CD14-positive monocyte (primary cell): ENCODE data around the gene ALG6. TPM values are rescaled to one million over a fixed set of nuclear protein-coding genes. Genes with fewer than 3 reads are reported as not detected.

Source experiments
- DNase-seq, 3 donors: peaks; one replicate each; pipeline ENCODE4 v3.0.0-alpha.2; 2011 to 2022
- H2AFZ ChIP-seq: 2 replicates; pipeline ENCODE4 v1.6.0; 2012; ENCODE audit warnings: mild to moderate bottlenecking, low read depth, low read length, inconsistent platforms; ENCODE audit not compliant: insufficient read depth, poor library complexity, severe bottlenecking
- H3K27ac ChIP-seq, 2 donors: 1 replicate in 1 of 2; 2 replicates in 1 of 2; pipeline ENCODE4 v1.5.1; 2012 to 2013; ENCODE audit warnings: low read length in 2 of 2, control low read depth in 1 of 2, inconsistent platforms in 1 of 2, low read depth in 1 of 2, mild to moderate bottlenecking in 1 of 2
- H3K27me3 ChIP-seq, 2 donors: one replicate each; pipeline versions ENCODE4 v1.6.0 to v1.6.1; 2011 to 2013; ENCODE audit warnings: low read length in 2 of 2; ENCODE audit not compliant: control insufficient read depth in 2 of 2, insufficient read depth in 2 of 2
- H3K36me3 ChIP-seq, 2 donors: replicated peaks in 1 of 2; 1 replicate in 1 of 2; 2 replicates in 1 of 2; pipeline versions ENCODE4 v1.5.1 to v1.6.1; 2012 to 2013; ENCODE audit warnings: low read length in 2 of 2, control low read depth in 1 of 2, inconsistent platforms in 1 of 2, mild to moderate bottlenecking in 1 of 2; ENCODE audit not compliant: insufficient read depth in 2 of 2, control insufficient read depth in 1 of 2
- H3K4me1 ChIP-seq, 2 donors: 1 replicate in 1 of 2; 2 replicates in 1 of 2; pipeline versions ENCODE4 v1.5.1 to v1.6.1; 2012 to 2013; ENCODE audit warnings: low read length in 2 of 2, control low read depth in 1 of 2, inconsistent platforms in 1 of 2, mild to moderate bottlenecking in 1 of 2, moderate library complexity in 1 of 2; ENCODE audit not compliant: insufficient read depth in 2 of 2, control insufficient read depth in 1 of 2
- H3K4me2 ChIP-seq: replicated peaks from 2 replicates; pipeline ENCODE3; 2012; ENCODE audit warnings: low read length, moderate library complexity, mild to moderate bottlenecking; ENCODE audit not compliant: poor library complexity, severe bottlenecking; ENCODE audit errors: extremely low read depth
- H3K4me3 ChIP-seq, 3 experiments: fragments of 200-600 bp in 1 of 3; sonication (generic) in 1 of 3; replicated peaks in 1 of 3; 1 replicate in 2 of 3; 2 replicates in 1 of 3; pipeline ENCODE4 v1.5.1; 2011 to 2013; ENCODE audit warnings: low read length in 3 of 3, mild to moderate bottlenecking in 3 of 3, control low read depth in 2 of 3, low read depth in 2 of 3, inconsistent platforms in 1 of 3, moderate library complexity in 1 of 3
- H3K79me2 ChIP-seq: 2 replicates; pipeline ENCODE4 v1.6.0; 2012; ENCODE audit warnings: mild to moderate bottlenecking, control low read depth, inconsistent platforms, low read length, moderate library complexity; ENCODE audit not compliant: insufficient read depth
- H3K9ac ChIP-seq: 2 replicates; pipeline ENCODE4 v1.6.0; 2017; ENCODE audit warnings: low read length, mild to moderate bottlenecking; ENCODE audit not compliant: insufficient read depth, poor library complexity, severe bottlenecking
- H3K9me3 ChIP-seq, 2 donors: replicated peaks in 1 of 2; 1 replicate in 1 of 2; 2 replicates in 1 of 2; pipeline versions ENCODE4 v1.5.1 to v1.6.1; 2012 to 2013; ENCODE audit warnings: low read length in 2 of 2, control low read depth in 1 of 2; ENCODE audit not compliant: control insufficient read depth in 1 of 2, insufficient read depth in 1 of 2
- H4K20me1 ChIP-seq: 2 replicates; pipeline ENCODE4 v1.6.0; 2012; ENCODE audit warnings: mild to moderate bottlenecking, low read length, control low read depth, moderate library complexity; ENCODE audit not compliant: insufficient read depth
- H3K27ac Mint-ChIP-seq, 7 donors: one replicate each; pipeline ENCODE4 v1.8.0; 2020; ENCODE audit warnings: mild to moderate bottlenecking in 7 of 7, mixed read lengths in 7 of 7, moderate library complexity in 6 of 7, inconsistent platforms in 2 of 7
- H3K27me3 Mint-ChIP-seq, 3 donors: one replicate each; pipeline ENCODE4 v1.8.0; 2021 to 2022; ENCODE audit warnings: low read depth in 3 of 3, mild to moderate bottlenecking in 3 of 3, mixed read lengths in 3 of 3, moderate library complexity in 3 of 3, inconsistent platforms in 1 of 3
- H3K36me3 Mint-ChIP-seq, 2 donors: one replicate each; pipeline ENCODE4 v1.8.0; 2020; ENCODE audit warnings: mixed read lengths in 2 of 2, inconsistent platforms in 1 of 2, mild to moderate bottlenecking in 1 of 2
- H3K4me1 Mint-ChIP-seq: one replicate; pipeline ENCODE4 v1.8.0; 2020; ENCODE audit warnings: mild to moderate bottlenecking, mixed read lengths
- H3K4me3 Mint-ChIP-seq, 2 donors: one replicate each; pipeline ENCODE4 v1.8.0; 2020; ENCODE audit warnings: mild to moderate bottlenecking in 2 of 2, mixed read lengths in 2 of 2, moderate library complexity in 1 of 2
- H3K9me3 Mint-ChIP-seq, 7 donors: one replicate each; pipeline ENCODE4 v1.8.0; 2020 to 2022; ENCODE audit warnings: mixed read lengths in 7 of 7, mild to moderate bottlenecking in 6 of 7, moderate library complexity in 6 of 7, inconsistent platforms in 2 of 7
- WGBS: methylation state at CpG from one replicate; pipeline ENCODE4 v1.1.5; 2013; ENCODE audit warnings: missing lambda C conversion rate; ENCODE audit not compliant: insufficient coverage; 5-methylcytosine and 5-hydroxymethylcytosine counted together
- intact Hi-C, 2 donors: fragments of 100-400 bp; cut with micrococcal nuclease; formaldehyde crosslinking; loops; one replicate each; pipeline versions ENCODE4 v1.15.0 to v1.15.1; 2023
- polyA plus RNA-seq, 3 donors: library from polyadenylated mRNA; depleted of rRNA in 1 of 3; unstranded in 2 of 3; stranded (reverse) in 1 of 3; fragments of 300-500 nt in 2 of 3; fragments of >200 nt in 1 of 3; fragmentation: Illumina TruSeq in 2 of 3; gene quantifications; 1 replicate in 2 of 3; 2 replicates in 1 of 3; pipeline ENCODE4 v1.2.3, GENCODE V29; 2012 to 2021
- TF ChIP-seq, protein P1 (sequence below): fragments of 200-600 bp; IDR thresholded peaks from one replicate; pipeline ENCODE4 v1.8.0; 2022; ENCODE audit warnings: antibody characterized with exemption, mild to moderate bottlenecking

ALG6 gene
- polyA plus RNA-seq, 3 donors, result 9.3 to 24.7 (median 20.2) TPM

DNA sequence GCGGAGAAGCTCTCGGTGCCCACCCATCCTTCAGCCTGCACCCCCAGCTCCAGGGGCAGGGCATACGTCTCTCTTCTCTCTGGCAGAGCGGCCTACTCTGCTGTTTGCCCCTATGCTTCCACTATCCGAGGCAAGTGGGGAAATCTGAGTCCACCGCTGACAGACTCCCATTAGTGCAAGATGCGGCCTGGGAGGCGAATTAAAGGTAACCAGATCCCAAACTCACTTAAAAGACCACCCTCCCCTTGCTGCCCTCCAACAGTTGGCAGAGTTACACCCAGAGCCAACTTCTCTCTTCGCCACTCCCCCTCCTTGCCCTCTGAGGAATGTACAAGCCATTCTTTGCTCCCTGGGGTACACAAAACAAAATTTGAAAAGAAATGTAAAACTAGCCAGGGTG, 38.6 kb upstream of the ALG6 start:
- Histone ChIP-seq H3K79me2 (no peaks in the 10 kb centered on the region), H3K9ac (no peak overlapping the region), H3K27me3 (peaks cover 94 to 98% of the 10 kb centered on the region in 2 donors), H3K4me1 (peaks cover 19 to 29% of the 10 kb centered on the region in 2 donors), H3K9me3 (peaks cover 5 to 48% of the 10 kb centered on the region in 2 donors), H3K4me3 (no peak overlapping the region), H2AFZ (no peak overlapping the region), H3K36me3 (no peaks in the 10 kb centered on the region), H4K20me1 (no peaks in the 10 kb centered on the region), H3K27ac (no peak overlapping the region), H3K4me2 (no peak overlapping the region)
- Mint-ChIP-seq H3K27me3 (peaks cover 89 to 95% (median 94%) of the 10 kb centered on the region in 3 donors), H3K36me3 (peaks cover 14 to 27% of the 10 kb centered on the region in 2 donors), H3K9me3 (peaks cover 0 to 55% (median 19%) of the 10 kb centered on the region in 7 donors), H3K4me3 (peak overlapping the region in 1 of 2 donors; percentile 92), H3K27ac (no peak overlapping the region), H3K4me1 (peaks cover 40% of the 10 kb centered on the region)
- intact Hi-C loops, result loop anchor here in 1 of 2 donors (5.0 kb wide), 1 partner anchor 109 kb away; no protein-coding TSS in a partner anchor
- DNase-seq, result no peak
- WGBS, result 59% methylated on average over 6 of the region's 9 CpGs
- TF ChIP-seq, protein P1, sequence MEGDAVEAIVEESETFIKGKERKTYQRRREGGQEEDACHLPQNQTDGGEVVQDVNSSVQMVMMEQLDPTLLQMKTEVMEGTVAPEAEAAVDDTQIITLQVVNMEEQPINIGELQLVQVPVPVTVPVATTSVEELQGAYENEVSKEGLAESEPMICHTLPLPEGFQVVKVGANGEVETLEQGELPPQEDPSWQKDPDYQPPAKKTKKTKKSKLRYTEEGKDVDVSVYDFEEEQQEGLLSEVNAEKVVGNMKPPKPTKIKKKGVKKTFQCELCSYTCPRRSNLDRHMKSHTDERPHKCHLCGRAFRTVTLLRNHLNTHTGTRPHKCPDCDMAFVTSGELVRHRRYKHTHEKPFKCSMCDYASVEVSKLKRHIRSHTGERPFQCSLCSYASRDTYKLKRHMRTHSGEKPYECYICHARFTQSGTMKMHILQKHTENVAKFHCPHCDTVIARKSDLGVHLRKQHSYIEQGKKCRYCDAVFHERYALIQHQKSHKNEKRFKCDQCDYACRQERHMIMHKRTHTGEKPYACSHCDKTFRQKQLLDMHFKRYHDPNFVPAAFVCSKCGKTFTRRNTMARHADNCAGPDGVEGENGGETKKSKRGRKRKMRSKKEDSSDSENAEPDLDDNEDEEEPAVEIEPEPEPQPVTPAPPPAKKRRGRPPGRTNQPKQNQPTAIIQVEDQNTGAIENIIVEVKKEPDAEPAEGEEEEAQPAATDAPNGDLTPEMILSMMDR, result no peak

DNA sequence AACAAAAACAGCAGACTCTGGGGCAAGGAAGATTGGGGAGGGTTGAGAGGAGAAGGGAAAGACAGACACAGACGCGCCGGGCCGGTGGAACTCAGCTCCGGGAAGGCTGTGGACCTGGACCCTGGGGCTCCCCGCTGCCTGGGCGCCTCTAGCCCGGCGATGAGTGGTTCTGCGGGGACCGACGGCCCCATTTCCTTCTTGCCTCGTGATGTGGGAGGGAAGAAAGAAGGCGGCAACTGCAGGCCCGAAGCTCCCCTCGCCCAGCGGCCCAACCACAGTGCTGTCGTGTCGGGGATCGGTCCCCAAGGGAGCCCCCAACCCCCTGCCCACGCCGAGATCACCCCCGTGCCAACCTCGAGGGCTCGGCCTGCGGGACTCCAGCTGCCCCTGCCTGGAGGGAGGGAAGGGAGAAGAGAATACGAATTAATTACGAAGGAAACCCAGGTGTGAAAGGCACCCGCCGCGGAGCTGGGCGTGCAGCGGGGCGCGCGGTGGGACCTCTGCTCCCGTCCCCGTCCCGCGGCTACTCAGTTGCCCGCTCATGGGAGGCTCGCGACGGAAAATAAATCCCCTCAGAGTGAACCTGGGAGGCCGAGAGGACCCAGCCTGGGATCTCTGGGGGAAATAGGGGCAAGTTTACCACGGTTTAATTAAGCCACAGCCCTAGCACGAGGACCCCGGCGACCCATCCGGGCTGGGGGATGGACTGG, 37.7 kb upstream of the ALG6 start:
- H3K4me1 ChIP-seq, result peaks cover 15 to 20% of the 10 kb centered on the region in 2 donors
- H3K4me2 ChIP-seq, result peak overlapping the region; percentile 27
- H3K36me3 ChIP-seq, result no peaks in the 10 kb centered on the region
- no peaks in the 10 kb centered on the region for H3K79me2 ChIP-seq
- H2AFZ ChIP-seq, result peak overlapping the region; percentile 36
- H3K4me1 Mint-ChIP-seq, result peaks cover 34% of the 10 kb centered on the region
- 2% methylated on average over 32 of the region's 50 CpGs for WGBS
- peak in 1 of 3 donors; percentile 25 for DNase-seq
- H3K4me3 ChIP-seq, result peak overlapping the region in 1 of 3 experiments; percentile 30
- H4K20me1 ChIP-seq, result no peaks in the 10 kb centered on the region
- no peak overlapping the region for H3K9ac ChIP-seq
- no peak overlapping the region for H3K27ac Mint-ChIP-seq
- H3K9me3 ChIP-seq, result peaks cover 3 to 44% of the 10 kb centered on the region in 2 donors
- H3K9me3 Mint-ChIP-seq, result peaks cover 0 to 52% (median 18%) of the 10 kb centered on the region in 7 donors
- H3K27me3 Mint-ChIP-seq, result peaks cover 92 to 98% (median 95%) of the 10 kb centered on the region in 3 donors
- no peak overlapping the region for H3K27ac ChIP-seq
- peaks cover 14 to 26% of the 10 kb centered on the region in 2 donors for H3K36me3 Mint-ChIP-seq
- H3K4me3 Mint-ChIP-seq, result peak overlapping the region; percentile 55 to 92
- H3K27me3 ChIP-seq, result peaks cover 89 to 100% of the 10 kb centered on the region in 2 donors
- intact Hi-C loops, result loop anchor here (2.0 to 10.0 kb wide), 3 partner anchors 13 to 108 kb away; no protein-coding TSS in a partner anchor
- TF ChIP-seq, protein P1, result no peak
